ENCODE data around the gene AHI1. TPM values are rescaled to one million over a fixed set of nuclear protein-coding genes. Genes with fewer than 3 reads are reported as not detected.

AHI1 gene
- total RNA-seq, 3 donors from 2014 or later (not counting 1 experiment from before 2014, with no cell fraction given), result 24.0 to 40.3 (median 32.4) TPM

- Histone ChIP-seq H3K4me1 (ENCODE audit: control insufficient read depth, insufficient read depth, low read length) (no peaks in the 10 kb centered on the region), H3K36me3 (ENCODE audit: control insufficient read depth, insufficient read depth, low read length) (no peaks in the 10 kb centered on the region), H3K27ac (ENCODE audit: low read length) (no peak overlapping the region), H3K27me3 (ENCODE audit: control insufficient read depth, insufficient read depth, low read length) (no peaks in the 10 kb centered on the region), H3K4me3 (ENCODE audit: low read length) (no peak overlapping the region), H3K9me3 (ENCODE audit: control insufficient read depth, insufficient read depth, low read length) (no peaks in the 10 kb centered on the region)
- intact Hi-C loops (cut with micrococcal nuclease), result no loop called here
- H3K9me3 Mint-ChIP-seq, result no peaks in the 10 kb centered on the region
- TF ChIP-seq CTCF (IDR thresholded peaks at IDR 0.05), result no peak
- no peaks in the 10 kb centered on the region for H3K36me3 Mint-ChIP-seq
- DNase-seq (no peak), ATAC-seq (no peak)
- H3K27ac Mint-ChIP-seq, result no peak overlapping the region
- H3K4me3 Mint-ChIP-seq, result no peak overlapping the region
- H3K27me3 Mint-ChIP-seq (ENCODE audit: low read depth in 2 of 2), result no peaks in the 10 kb centered on the region
- 100% methylated on average over 2 of the region's 4 CpGs for WGBS (ENCODE audit: insufficient coverage)
- H3K4me1 Mint-ChIP-seq, result no peaks in the 10 kb centered on the region
These were observed 185.9 kb downstream of the AHI1 start for GRCh38 chr6:135311446-135312200.

- H3K4me1 Mint-ChIP-seq, result no peaks in the 10 kb centered on the region
- no peak for DNase-seq
- H3K4me1 ChIP-seq (ENCODE audit: control insufficient read depth, insufficient read depth, low read length), result no peaks in the 10 kb centered on the region
- ATAC-seq, result no peak
- no peaks in the 10 kb centered on the region for H3K36me3 Mint-ChIP-seq
- no peaks in the 10 kb centered on the region for H3K36me3 ChIP-seq (ENCODE audit: control insufficient read depth, insufficient read depth, low read length)
- H3K27ac ChIP-seq (ENCODE audit: low read length), result no peak overlapping the region
- no peak overlapping the region for H3K27ac Mint-ChIP-seq
- WGBS (ENCODE audit: insufficient coverage), result 53% methylated on average over 1 of the region's 1 CpG
- intact Hi-C loops (cut with micrococcal nuclease), result no loop called here
- no peak overlapping the region for H3K4me3 ChIP-seq (ENCODE audit: low read length)
- no peaks in the 10 kb centered on the region for H3K27me3 Mint-ChIP-seq (ENCODE audit: low read depth in 2 of 2)
- no peaks in the 10 kb centered on the region for H3K9me3 ChIP-seq (ENCODE audit: control insufficient read depth, insufficient read depth, low read length)
- no peak overlapping the region for H3K4me3 Mint-ChIP-seq
- no peak for TF ChIP-seq CTCF (IDR thresholded peaks at IDR 0.05)
- no peaks in the 10 kb centered on the region for H3K9me3 Mint-ChIP-seq
- no peaks in the 10 kb centered on the region for H3K27me3 ChIP-seq (ENCODE audit: control insufficient read depth, insufficient read depth, low read length)
These were observed 187.2 kb downstream of the AHI1 start for GRCh38 chr6:135310291-135310690.

GRCh38 chr6:135306740-135307420 lies 190.7 kb downstream of the AHI1 start:
- Histone ChIP-seq H3K36me3 (ENCODE audit: control insufficient read depth, insufficient read depth, low read length) (no peaks in the 10 kb centered on the region), H3K4me3 (ENCODE audit: low read length) (no peak overlapping the region), H3K27me3 (ENCODE audit: control insufficient read depth, insufficient read depth, low read length) (no peaks in the 10 kb centered on the region), H3K4me1 (ENCODE audit: control insufficient read depth, insufficient read depth, low read length) (no peaks in the 10 kb centered on the region), H3K9me3 (ENCODE audit: control insufficient read depth, insufficient read depth, low read length) (no peaks in the 10 kb centered on the region), H3K27ac (ENCODE audit: low read length) (no peak overlapping the region)
- no peak for DNase-seq
- no peak for ATAC-seq
- Mint-ChIP-seq H3K36me3 (no peaks in the 10 kb centered on the region), H3K4me1 (no peaks in the 10 kb centered on the region), H3K4me3 (no peak overlapping the region), H3K9me3 (no peaks in the 10 kb centered on the region), H3K27me3 (ENCODE audit: low read depth in 2 of 2) (no peaks in the 10 kb centered on the region), H3K27ac (no peak overlapping the region)
- 36% methylated on average over 2 of the region's 5 CpGs for WGBS (ENCODE audit: insufficient coverage)
- intact Hi-C loops (cut with micrococcal nuclease), result no loop called here
- no peak for TF ChIP-seq CTCF (IDR thresholded peaks at IDR 0.05)
